IPS-15b (cell line): Measurements from ENCODE around the gene NRF1.
"Not testable (repeated sequence)": the region's sequence is repeated elsewhere in the genome, so short reads cannot be mapped to it uniquely, and the experiment has no call there.

ENCODE experiments used
- H3K27me3 ChIP-seq: one replicate; pipeline ENCODE4 v1.6.1; 2013; ENCODE audit warnings: low read length; ENCODE audit not compliant: control insufficient read depth, insufficient read depth
- H3K36me3 ChIP-seq: one replicate; pipeline ENCODE4 v1.6.1; 2013; ENCODE audit warnings: low read length; ENCODE audit not compliant: control insufficient read depth, insufficient read depth
- H3K4me1 ChIP-seq: one replicate; pipeline ENCODE4 v1.6.1; 2013; ENCODE audit warnings: mild to moderate bottlenecking, low read length; ENCODE audit not compliant: control insufficient read depth, insufficient read depth
- H3K4me3 ChIP-seq: one replicate; pipeline ENCODE4 v1.5.1; 2013; ENCODE audit warnings: low read depth, low read length
- H3K9ac ChIP-seq: one replicate; pipeline ENCODE4 v1.6.1; 2013; ENCODE audit warnings: low read depth, mild to moderate bottlenecking, low read length
- H3K9me3 ChIP-seq: one replicate; pipeline ENCODE4 v1.6.1; 2013; ENCODE audit warnings: mild to moderate bottlenecking, low read length; ENCODE audit not compliant: control insufficient read depth, insufficient read depth

NRF1 gene

GRCh38 chr7:129586179-129586578, 25.3 kb upstream of the NRF1 start:
- not testable (repeated sequence) for H3K9me3 ChIP-seq, H3K4me1 ChIP-seq, H3K9ac ChIP-seq, H3K36me3 ChIP-seq, H3K27me3 ChIP-seq, H3K4me3 ChIP-seq

GRCh38 chr7:129588268-129588667, 23.3 kb upstream of the NRF1 start:
- Histone ChIP-seq H3K9me3 (peaks cover 9% of the 10 kb centered on the region), H3K4me3 (no peak overlapping the region), H3K9ac (no peak overlapping the region), H3K4me1 (no peaks in the 10 kb centered on the region), H3K36me3 (peaks cover 2% of the 10 kb centered on the region), H3K27me3 (no peaks in the 10 kb centered on the region)

GRCh38 chr7:129591868-129592267, 19.7 kb upstream of the NRF1 start:
- H3K27me3 ChIP-seq = no peaks in the 10 kb centered on the region
- peaks cover 3% of the 10 kb centered on the region for H3K9me3 ChIP-seq
- H3K9ac ChIP-seq = no peak overlapping the region
- H3K4me3 ChIP-seq = no peak overlapping the region
- peaks cover 2% of the 10 kb centered on the region for H3K36me3 ChIP-seq
- H3K4me1 ChIP-seq = no peaks in the 10 kb centered on the region

- not testable (repeated sequence) for H3K9me3 ChIP-seq, H3K36me3 ChIP-seq, H3K27me3 ChIP-seq, H3K4me3 ChIP-seq, H3K9ac ChIP-seq, H3K4me1 ChIP-seq
Observed at GRCh38 chr7:129596386-129596785, 15.1 kb upstream of the NRF1 start.

GRCh38 chr7:129597672-129598071, 13.8 kb upstream of the NRF1 start:
- no peaks in the 10 kb centered on the region for H3K4me1 ChIP-seq
- no peaks in the 10 kb centered on the region for H3K27me3 ChIP-seq
- H3K9ac ChIP-seq = no peak overlapping the region
- no peak overlapping the region for H3K4me3 ChIP-seq
- H3K9me3 ChIP-seq = no peaks in the 10 kb centered on the region
- no peaks in the 10 kb centered on the region for H3K36me3 ChIP-seq

GRCh38 chr7:129599174-129599573, 12.3 kb upstream of the NRF1 start:
- Histone ChIP-seq H3K9me3 (no peaks in the 10 kb centered on the region), H3K9ac (no peak overlapping the region), H3K4me3 (no peak overlapping the region), H3K4me1 (no peaks in the 10 kb centered on the region), H3K36me3 (no peaks in the 10 kb centered on the region), H3K27me3 (no peaks in the 10 kb centered on the region)

GRCh38 chr7:129603594-129603993, 7.9 kb upstream of the NRF1 start:
- H3K4me3 ChIP-seq, H3K36me3 ChIP-seq, H3K9ac ChIP-seq, H3K27me3 ChIP-seq, H3K4me1 ChIP-seq, H3K9me3 ChIP-seq: not testable (repeated sequence)

GRCh38 chr7:129604021-129604420, 7.5 kb upstream of the NRF1 start:
- not testable (repeated sequence) for H3K4me3 ChIP-seq, H3K9ac ChIP-seq, H3K36me3 ChIP-seq, H3K4me1 ChIP-seq, H3K27me3 ChIP-seq, H3K9me3 ChIP-seq

GRCh38 chr7:129604713-129605437, 6.6 kb upstream of the NRF1 start:
- no peaks in the 10 kb centered on the region for H3K4me1 ChIP-seq
- H3K4me3 ChIP-seq = no peak overlapping the region

GRCh38 chr7:129605960-129606614, 5.4 kb upstream of the NRF1 start:
- no peaks in the 10 kb centered on the region for H3K4me1 ChIP-seq
- H3K9ac ChIP-seq = no peak overlapping the region
- H3K4me3 ChIP-seq = no peak overlapping the region
- no peaks in the 10 kb centered on the region for H3K27me3 ChIP-seq
- H3K9me3 ChIP-seq = no peaks in the 10 kb centered on the region
- no peaks in the 10 kb centered on the region for H3K36me3 ChIP-seq

More at GRCh38 chr7:129604713-129605437, 6.6 kb upstream of the NRF1 start:
- H3K9me3 ChIP-seq = no peaks in the 10 kb centered on the region
- H3K36me3 ChIP-seq = no peaks in the 10 kb centered on the region
- no peak overlapping the region for H3K9ac ChIP-seq
- no peaks in the 10 kb centered on the region for H3K27me3 ChIP-seq

- H3K4me3 ChIP-seq = no peak overlapping the region
- no peaks in the 10 kb centered on the region for H3K9me3 ChIP-seq
- H3K4me1 ChIP-seq = no peaks in the 10 kb centered on the region
Observed at GRCh38 chr7:129606803-129607202, 4.7 kb upstream of the NRF1 start.

GRCh38 chr7:129607471-129608120, 3.9 kb upstream of the NRF1 start:
- Histone ChIP-seq H3K9ac (no peak overlapping the region), H3K27me3 (no peaks in the 10 kb centered on the region), H3K4me1 (no peaks in the 10 kb centered on the region), H3K4me3 (no peak overlapping the region), H3K9me3 (no peaks in the 10 kb centered on the region), H3K36me3 (no peaks in the 10 kb centered on the region)

More at GRCh38 chr7:129606803-129607202, 4.7 kb upstream of the NRF1 start:
- Histone ChIP-seq H3K9ac (no peak overlapping the region), H3K27me3 (no peaks in the 10 kb centered on the region), H3K36me3 (no peaks in the 10 kb centered on the region)
